HFFc6 (cell line): ENCODE data around the gene MRPL54. TPM values are rescaled to one million over a fixed set of nuclear protein-coding genes. Genes with fewer than 3 reads are reported as not detected.

ENCODE experiments used
- DNase-seq: peaks from one replicate; pipeline ENCODE4 v3.0.0-alpha.2; 2018
- H3K27ac Mint-ChIP-seq: 2 replicates; pipeline ENCODE4 v1.8.0; 2020; ENCODE audit warnings: mild to moderate bottlenecking, mixed read lengths
- H3K27me3 Mint-ChIP-seq: 2 replicates; pipeline ENCODE4 v1.8.0; 2021; ENCODE audit warnings: mild to moderate bottlenecking, moderate library complexity, mixed read lengths; ENCODE audit not compliant: insufficient read depth
- H3K36me3 Mint-ChIP-seq: 2 replicates; pipeline ENCODE4 v1.8.0; 2021; ENCODE audit warnings: low read depth, mixed read lengths
- H3K4me1 Mint-ChIP-seq: 2 replicates; pipeline ENCODE4 v1.8.0; 2020; ENCODE audit warnings: low read depth, mixed read lengths
- H3K4me3 Mint-ChIP-seq: 2 replicates; pipeline ENCODE4 v1.8.0; 2020; ENCODE audit warnings: mild to moderate bottlenecking, moderate library complexity, mixed read lengths
- H3K9me3 Mint-ChIP-seq: 2 replicates; pipeline ENCODE4 v1.8.0; 2020; ENCODE audit warnings: mild to moderate bottlenecking, mixed read lengths
- total RNA-seq, 6 experiments: library from RNA; stranded (reverse); fragmentation: NEBNext Ultra II Directional; extraction: Animal tissue kit (Norgen Biotek cat#: 25700); gene quantifications; 2 replicates in 1 of 6; 3 replicates in 5 of 6; pipeline ENCODE4 v1.2.3, GENCODE V29; 2021
- TF ChIP-seq, protein P1 (sequence below): fragments of 200-600 bp; sonication (generic); IDR thresholded peaks from 2 replicates; pipeline ENCODE4 v1.5.0; 2021; ENCODE audit warnings: antibody characterized with exemption, mild to moderate bottlenecking

The MRPL54 gene
- total RNA-seq, 6 experiments from 2014 or later = 69.9 to 84.3 (median 77.9) TPM

DNA sequence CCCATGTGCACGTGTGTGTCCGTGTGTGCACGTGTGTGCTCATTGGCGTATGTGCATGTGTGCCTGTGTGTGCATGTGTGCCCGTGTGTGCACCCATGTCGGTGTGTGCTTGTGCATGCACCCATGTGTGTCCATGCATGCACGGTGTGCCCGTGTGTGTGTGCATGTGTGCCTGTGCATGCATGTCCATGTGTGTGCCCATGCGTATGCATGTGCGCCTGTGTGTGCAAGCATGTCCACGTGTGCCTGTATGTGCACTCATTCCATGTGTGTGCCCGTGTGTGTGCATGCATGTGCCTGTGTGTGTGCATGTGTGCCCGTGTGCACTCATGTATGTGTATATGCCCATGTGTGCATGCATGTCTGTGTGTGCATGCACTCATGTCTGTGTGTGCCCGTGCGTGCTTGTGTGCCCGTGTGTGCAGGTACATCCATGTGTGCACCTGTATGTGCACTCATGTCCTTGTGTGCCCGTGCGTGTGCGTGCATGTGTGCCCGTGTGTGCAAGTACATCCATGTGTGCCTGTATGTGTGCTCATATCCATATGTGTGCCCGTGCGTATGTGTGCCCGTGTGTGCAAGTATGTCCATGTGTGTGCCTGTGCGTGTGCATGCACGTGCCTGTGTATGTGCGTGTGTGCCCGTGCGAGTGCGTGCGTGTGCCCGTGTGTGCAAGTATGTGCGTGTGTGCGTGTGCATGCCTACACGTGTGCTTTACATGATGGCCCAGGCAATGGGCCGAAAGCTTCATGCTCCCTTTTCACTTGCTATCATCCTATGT is 45.3 kb downstream of the MRPL54 start:
- no peak overlapping the region for H3K4me3 Mint-ChIP-seq
- H3K36me3 Mint-ChIP-seq = no peaks in the 10 kb centered on the region
- H3K27me3 Mint-ChIP-seq = peaks cover 7% of the 10 kb centered on the region
- peaks cover 11% of the 10 kb centered on the region for H3K9me3 Mint-ChIP-seq
- no peaks in the 10 kb centered on the region for H3K4me1 Mint-ChIP-seq
- TF ChIP-seq, protein P1, sequence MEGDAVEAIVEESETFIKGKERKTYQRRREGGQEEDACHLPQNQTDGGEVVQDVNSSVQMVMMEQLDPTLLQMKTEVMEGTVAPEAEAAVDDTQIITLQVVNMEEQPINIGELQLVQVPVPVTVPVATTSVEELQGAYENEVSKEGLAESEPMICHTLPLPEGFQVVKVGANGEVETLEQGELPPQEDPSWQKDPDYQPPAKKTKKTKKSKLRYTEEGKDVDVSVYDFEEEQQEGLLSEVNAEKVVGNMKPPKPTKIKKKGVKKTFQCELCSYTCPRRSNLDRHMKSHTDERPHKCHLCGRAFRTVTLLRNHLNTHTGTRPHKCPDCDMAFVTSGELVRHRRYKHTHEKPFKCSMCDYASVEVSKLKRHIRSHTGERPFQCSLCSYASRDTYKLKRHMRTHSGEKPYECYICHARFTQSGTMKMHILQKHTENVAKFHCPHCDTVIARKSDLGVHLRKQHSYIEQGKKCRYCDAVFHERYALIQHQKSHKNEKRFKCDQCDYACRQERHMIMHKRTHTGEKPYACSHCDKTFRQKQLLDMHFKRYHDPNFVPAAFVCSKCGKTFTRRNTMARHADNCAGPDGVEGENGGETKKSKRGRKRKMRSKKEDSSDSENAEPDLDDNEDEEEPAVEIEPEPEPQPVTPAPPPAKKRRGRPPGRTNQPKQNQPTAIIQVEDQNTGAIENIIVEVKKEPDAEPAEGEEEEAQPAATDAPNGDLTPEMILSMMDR = no peak
- no peak for DNase-seq
- H3K27ac Mint-ChIP-seq = no peak overlapping the region

DNA sequence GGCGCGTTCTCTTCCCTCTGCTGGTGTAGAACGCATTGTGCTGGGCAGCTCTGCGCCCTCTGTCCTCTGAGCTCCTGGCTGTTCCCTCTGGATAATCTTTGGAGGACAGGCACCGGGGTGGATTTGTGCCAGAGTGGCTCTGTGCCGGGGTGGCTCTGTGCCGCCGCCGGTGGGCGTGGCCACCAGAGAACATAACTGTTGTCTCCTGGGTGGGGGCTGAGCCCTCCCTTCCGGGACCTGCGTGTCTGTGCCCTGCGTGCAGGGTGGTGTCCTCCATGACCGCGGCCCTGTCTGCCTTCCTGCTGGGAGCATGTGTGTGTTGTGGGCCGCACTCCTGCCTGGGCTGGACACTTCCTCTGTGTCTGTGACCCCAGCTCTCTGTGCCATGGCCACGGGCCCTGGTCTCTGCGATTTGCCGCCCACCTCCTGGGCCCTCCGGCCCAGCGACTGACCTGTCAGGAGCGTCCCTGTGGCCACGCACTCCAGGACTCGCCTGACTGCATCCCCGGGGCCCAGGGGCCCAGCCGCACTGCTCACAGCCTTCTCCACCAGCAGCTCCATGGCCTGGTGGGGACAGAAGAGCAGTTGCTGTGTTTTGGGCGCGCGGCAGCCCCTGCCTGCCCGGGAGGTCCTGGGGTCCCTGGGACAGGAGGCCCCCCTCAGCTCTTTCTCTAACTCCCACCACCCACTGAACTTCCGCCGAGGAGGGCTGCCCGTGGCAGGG is 46.1 kb downstream of the MRPL54 start:
- H3K36me3 Mint-ChIP-seq = no peaks in the 10 kb centered on the region
- H3K27ac Mint-ChIP-seq = no peak overlapping the region
- H3K27me3 Mint-ChIP-seq = peaks cover 7% of the 10 kb centered on the region
- H3K4me1 Mint-ChIP-seq = no peaks in the 10 kb centered on the region
- DNase-seq = no peak
- TF ChIP-seq, protein P1 = no peak
- H3K4me3 Mint-ChIP-seq = no peak overlapping the region
- H3K9me3 Mint-ChIP-seq = peaks cover 11% of the 10 kb centered on the region

DNA sequence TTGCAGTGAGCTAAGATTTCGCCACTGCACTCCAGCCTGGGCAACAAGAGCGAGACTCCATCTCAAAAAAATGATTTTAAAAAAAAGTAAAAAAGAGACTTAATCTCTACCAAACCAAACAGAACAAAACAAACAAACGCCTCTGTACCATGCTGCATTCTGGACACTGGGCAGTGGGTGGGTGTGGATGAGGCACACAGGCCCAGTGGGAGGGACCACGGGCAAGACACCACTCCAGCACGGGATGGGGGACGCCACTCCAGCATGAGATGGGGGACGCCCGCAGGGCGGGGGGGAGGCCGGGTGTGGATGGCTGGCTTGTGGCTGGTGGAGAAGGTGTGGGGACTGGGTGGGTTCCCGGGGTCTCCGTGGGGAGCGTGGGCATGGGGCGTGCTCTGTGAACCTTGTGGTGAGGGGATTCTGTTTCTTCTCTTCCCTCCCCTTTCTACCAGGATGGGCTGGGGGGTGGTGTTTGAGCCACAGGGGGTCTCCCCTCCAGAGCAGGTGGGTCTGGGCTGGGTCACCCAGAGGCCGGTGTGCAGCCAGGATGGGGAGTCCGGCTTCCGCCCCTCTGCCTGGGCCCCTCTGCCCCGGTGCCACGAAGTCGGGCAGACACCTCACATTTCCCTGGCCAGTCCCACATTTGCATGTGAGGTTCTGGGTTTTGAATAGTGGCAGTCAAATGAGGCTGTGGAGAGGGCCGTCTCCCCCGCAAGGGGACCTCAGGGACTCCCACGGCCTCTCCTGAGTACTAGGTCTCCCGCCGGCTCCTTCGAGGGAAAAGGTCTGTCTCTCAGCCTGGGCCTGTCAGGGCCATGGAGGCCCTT is 47.6 kb downstream of the MRPL54 start:
- no peak overlapping the region for H3K27ac Mint-ChIP-seq
- H3K4me1 Mint-ChIP-seq = no peaks in the 10 kb centered on the region
- H3K9me3 Mint-ChIP-seq = peaks cover 11% of the 10 kb centered on the region
- no peak for DNase-seq
- no peak overlapping the region for H3K4me3 Mint-ChIP-seq
- peaks cover 10% of the 10 kb centered on the region for H3K27me3 Mint-ChIP-seq
- H3K36me3 Mint-ChIP-seq = no peaks in the 10 kb centered on the region
- TF ChIP-seq, protein P1 = no peak

DNA sequence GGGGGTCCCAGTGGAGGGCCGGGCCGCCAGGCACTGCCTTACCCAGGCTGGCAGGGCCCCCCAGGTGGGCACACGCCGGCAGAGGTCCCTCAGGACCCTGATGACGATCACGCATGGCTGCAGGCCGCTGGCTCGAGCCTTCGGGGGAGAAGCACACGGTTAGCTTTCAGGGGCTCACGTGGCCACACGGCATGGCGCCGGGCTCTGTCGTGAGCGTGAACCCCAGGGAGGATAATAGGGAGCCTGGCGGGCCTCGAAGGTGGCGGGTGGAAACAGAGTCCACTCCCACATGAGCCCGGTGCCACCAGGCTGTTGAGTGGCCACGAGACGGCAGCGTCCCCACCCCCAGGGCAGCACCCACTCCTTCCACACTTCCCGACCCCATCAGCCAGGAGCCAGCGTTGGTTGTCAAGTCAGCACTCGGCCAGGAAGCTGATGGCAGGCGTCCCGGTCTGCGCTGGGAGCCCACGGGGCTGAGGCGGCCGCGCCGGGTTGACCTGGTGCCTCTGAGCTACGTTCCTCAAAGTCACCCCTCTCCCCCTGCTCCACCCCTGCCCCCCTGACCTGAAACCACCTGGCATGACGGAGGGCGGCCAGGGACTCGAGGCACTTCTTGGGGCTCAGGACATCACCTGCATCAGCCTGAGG is 48.4 kb downstream of the MRPL54 start:
- TF ChIP-seq, protein P1 = no peak
- Mint-ChIP-seq H3K36me3 (no peaks in the 10 kb centered on the region), H3K4me1 (no peaks in the 10 kb centered on the region), H3K27ac (no peak overlapping the region), H3K27me3 (peaks cover 11% of the 10 kb centered on the region), H3K9me3 (peaks cover 11% of the 10 kb centered on the region), H3K4me3 (no peak overlapping the region)
- no peak for DNase-seq
